ENCODE measurements around the gene TMEM190.

The TMEM190 gene

DNA sequence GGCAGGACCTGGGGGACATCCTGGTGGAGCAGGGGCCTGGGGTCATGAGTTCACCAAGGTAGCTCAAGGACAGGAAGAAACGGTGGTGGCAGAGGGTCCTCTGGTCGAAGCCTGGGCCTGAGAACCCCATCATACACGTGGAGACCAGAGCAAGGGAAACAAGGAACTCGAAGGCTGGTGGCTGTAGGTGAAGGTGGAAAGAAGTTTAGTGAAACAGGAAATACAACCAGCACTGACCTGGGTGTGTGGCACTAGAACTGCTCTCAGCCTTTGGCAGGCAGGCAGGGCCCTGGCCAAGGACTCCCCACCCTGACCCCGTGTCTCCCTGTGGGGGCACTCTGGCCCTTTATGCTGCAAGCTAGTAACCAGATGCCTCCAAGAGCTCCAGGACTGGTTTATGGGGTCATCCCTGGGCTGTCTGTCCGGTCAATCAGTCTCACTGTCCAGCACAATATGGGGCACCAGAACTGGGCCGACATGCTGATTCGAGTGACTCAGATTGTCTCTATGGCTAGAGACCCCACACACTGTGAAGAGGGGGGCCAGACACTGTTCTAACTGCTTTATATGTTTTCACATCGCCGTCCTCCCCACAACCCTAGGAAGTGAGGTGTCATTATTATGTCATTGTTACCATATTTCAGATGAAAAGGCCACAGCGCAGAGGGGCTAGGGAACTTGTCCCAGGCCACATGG lies 25.9 kb upstream of the TMEM190 start:
- DNase-seq (ENCODE audit: low read depth in 2 of 3, low spot score in 2 of 3): no peak

GRCh38 chr19:55352040-55352439 lies 24.6 kb upstream of the TMEM190 start:
- no peak for DNase-seq (ENCODE audit: low read depth in 2 of 3, low spot score in 2 of 3)

- no peak for DNase-seq (ENCODE audit: low read depth in 2 of 3, low spot score in 2 of 3)
Measured at GRCh38 chr19:55352549-55353145, 24.0 kb upstream of the TMEM190 start.

DNA sequence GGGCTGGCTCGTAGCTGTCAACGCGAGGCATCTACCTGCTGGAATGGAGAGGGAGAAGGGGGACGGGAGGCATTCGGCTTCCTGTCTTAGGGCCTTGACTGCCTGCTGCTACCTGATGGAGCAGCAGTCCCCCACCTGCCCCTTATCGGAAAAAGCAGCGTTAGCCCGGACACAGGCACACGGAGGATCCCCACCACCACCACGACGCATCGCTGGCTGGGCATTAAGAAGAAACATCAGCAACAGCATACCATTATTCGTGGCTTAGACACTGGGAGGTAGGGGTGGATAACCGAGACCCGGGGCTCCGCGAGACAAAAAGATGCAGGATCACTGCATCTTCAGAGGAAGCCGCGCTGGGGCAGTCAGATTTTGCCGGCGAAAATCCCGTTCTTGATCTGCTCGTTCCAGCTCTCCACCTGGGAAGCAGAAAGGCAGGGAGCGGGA lies 23.2 kb upstream of the TMEM190 start:
- DNase-seq (ENCODE audit: low read depth in 2 of 3, low spot score in 2 of 3): no peak

DNA sequence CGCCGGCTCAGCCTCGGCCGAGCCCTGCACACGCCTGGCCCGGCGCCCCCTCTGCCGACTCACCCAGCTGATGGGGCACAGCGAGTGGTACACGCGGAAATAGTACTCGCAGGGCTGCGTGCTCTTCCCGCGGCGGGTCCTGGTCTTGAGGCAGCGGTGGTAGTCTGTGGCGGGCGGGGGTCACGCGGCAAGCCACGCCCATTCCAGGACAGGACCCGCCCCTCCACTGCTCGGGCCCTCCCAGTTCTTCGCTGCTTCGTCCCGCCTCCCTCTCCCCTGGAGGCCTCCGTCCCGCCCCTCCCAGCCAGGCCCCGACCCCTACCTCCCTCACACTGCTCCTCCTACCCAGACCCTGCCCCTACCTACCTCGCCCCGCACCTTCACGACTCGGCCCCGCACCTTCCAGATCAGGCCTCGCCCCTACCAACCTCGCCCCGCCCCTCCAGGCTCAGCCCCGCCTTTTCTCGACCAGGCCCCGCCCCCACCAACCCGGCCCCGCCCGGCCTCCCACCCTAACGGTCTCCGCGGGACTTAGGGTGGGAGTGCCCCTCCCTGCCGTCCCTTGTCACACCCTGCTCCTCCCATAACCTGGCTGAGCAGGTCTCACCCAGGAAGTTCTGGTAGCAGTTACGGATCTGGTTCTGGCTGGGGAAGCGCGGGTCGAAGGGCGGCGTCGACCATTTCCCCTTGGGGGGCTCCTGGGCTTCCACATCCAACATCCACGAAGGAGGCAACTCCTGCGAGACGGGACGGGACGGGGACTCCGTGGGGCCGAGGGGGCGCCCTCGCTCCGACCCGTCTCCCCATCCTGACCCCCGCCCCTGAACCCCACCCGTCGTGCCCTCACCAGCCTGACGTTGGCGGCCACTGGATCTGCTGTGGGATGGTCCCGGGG lies 22.6 kb upstream of the TMEM190 start:
- DNase-seq (ENCODE audit: low read depth in 2 of 3, low spot score in 2 of 3): peak in 1 of 3 experiments; percentile 38

GRCh38 chr19:55354698-55355212 lies 21.9 kb upstream of the TMEM190 start, which contains the start of gene COX6B2:
Gene COX6B2, minus strand, starts transcription at chr19:55354719. Its CDS starts 198 bp downstream, at chr19:55354521.
- DNase-seq (ENCODE audit: low read depth in 2 of 3, low spot score in 2 of 3): no peak

- no peak for DNase-seq (ENCODE audit: low read depth in 2 of 3, low spot score in 2 of 3)
Measured at GRCh38 chr19:55355213-55355821, 21.3 kb upstream of the TMEM190 start.

DNA sequence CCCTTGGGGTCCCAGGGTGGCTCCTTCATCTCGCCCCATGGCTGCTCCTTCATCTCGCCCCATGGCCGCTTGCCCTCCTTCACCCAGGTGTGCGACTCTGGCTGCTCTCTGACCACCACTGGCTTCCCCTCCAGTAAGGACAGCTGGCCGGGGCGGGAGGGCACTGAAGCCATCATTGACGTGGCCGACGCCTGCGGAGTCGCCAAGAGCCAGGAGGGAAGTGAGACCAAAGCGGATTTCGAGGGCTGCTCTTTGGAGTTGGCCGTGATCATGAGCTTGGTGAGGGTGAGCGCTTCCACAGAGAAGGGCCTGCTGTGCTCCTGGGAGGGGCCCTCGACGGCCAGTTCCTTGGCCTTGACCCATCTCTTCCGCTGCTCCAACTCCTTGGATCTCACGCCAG lies 18.1 kb upstream of the TMEM190 start:
- DNase-seq (ENCODE audit: low read depth in 2 of 3, low spot score in 2 of 3): no peak

GRCh38 chr19:55358943-55359908 lies 17.4 kb upstream of the TMEM190 start:
- no peak for DNase-seq (ENCODE audit: low read depth in 2 of 3, low spot score in 2 of 3)

- DNase-seq (ENCODE audit: low read depth in 2 of 3, low spot score in 2 of 3): no peak
Measured at GRCh38 chr19:55360902-55361301, 15.7 kb upstream of the TMEM190 start.

DNA sequence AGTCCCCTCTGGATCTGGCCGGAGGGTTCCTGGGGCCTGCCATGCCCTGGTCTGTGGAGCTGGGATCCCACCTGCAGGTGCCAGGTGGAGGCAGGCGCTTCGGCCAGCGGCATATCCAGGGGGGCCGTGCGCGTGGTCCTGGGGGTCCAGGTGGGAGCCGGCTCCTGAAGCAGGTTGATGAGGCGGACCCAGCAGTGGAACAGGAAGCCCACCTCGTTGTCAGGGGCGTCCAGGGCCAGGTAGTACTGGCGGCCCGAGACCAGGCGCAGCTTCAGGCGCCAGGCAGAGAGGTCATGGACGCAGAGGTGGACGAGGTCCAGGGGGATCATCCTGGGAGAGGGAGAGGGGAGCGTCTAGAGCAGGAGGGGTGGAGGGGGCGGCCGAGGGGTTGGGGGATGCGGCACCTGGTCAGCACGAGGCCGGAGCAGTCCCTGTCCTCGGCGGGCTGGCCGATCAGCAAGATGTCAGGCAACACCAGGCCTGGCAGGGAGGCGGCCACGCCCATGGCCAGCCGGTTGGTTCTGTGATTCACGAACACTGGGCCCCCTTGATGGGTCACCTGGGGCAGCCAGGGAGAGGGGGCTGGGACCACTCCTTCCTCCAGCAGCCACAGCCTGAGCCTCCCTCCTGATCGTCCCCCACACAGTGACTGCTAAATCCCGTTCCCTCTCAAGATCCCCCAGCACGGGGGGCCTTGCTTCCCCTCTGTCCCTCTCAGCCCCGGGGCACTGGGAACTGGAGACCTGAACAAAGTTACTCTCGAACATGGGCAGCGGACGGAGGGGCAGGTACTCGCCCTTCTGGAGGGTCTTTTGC lies 14.2 kb upstream of the TMEM190 start:
- no peak for DNase-seq (ENCODE audit: low read depth in 2 of 3, low spot score in 2 of 3)

- DNase-seq (ENCODE audit: low read depth in 2 of 3, low spot score in 2 of 3): no peak
Measured at GRCh38 chr19:55362990-55363716, 13.5 kb upstream of the TMEM190 start, which contains the start of gene GARIN5B. Gene GARIN5B, minus strand, starts transcription at chr19:55363260. Its CDS starts 194 bp downstream, at chr19:55363066.

GRCh38 chr19:55365245-55365644 lies 11.4 kb upstream of the TMEM190 start:
- DNase-seq (ENCODE audit: low read depth in 2 of 3, low spot score in 2 of 3): no peak

DNA sequence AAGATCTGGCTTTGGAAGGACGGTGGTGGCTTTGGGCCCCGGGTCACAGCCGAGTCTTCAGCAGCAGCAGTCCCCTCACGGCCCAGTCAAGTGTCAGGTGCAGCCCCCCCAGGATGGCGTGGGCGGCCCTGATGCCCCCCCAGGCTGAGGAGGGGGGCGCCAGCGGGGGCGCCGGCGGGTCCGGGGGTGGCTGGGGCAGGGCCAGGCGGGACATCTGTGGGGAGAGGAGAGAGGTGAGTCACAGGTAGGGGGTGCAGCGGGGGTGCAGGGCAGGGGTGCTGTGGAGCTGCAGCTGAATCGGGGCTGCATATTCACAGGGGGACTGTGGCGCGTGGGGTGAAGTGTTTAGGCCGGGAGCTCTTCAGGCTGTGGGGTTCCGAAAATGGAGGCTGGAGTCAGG lies 10.7 kb upstream of the TMEM190 start:
- no peak for DNase-seq (ENCODE audit: low read depth in 2 of 3, low spot score in 2 of 3)

- no peak for DNase-seq (ENCODE audit: low read depth in 2 of 3, low spot score in 2 of 3)
Measured at GRCh38 chr19:55366790-55367189, 9.8 kb upstream of the TMEM190 start.

DNA sequence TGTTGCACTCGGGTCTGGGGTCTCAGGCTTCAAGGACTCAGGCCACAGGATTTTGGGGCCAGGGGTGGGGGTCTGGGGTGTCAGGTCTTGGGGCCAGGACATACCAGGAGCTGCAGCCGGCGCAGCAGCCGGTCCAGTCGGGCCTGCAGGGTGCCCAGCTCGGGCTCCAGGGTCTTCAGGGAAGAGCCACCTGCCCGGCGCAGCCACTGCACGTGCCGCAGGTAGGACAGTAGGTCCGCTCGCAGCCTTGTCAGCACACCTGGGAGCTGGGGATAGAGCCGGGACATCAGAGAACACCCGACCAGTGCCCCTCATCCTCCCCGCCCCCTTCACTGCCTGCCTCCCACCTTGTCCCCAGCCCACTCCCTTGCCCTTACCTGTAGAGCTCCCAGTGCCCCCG lies 8.5 kb upstream of the TMEM190 start:
- no peak for DNase-seq (ENCODE audit: low read depth in 2 of 3, low spot score in 2 of 3)

GRCh38 chr19:55368701-55369563 lies 7.7 kb upstream of the TMEM190 start:
- no peak for DNase-seq (ENCODE audit: low read depth in 2 of 3, low spot score in 2 of 3)

Measured in activated CD8-positive, alpha-beta memory T cell treated with anti-CD3 and anti-CD28 coated beads for 48 hours (primary cell).